Umbilical cord (tissue), 2 donors: ENCODE data around the gene TRIM63. TPM values are rescaled to one million over a fixed set of nuclear protein-coding genes. Genes with fewer than 3 reads are reported as not detected.

Experiments used
- DNase-seq: peaks from one replicate; pipeline ENCODE4 v3.0.0-alpha.2; 2015; ENCODE audit warnings: low spot score
- total RNA-seq: library from RNA; depleted of rRNA; stranded (reverse); fragments of >200 nt; gene quantifications from one replicate; pipeline ENCODE4 v1.2.3, GENCODE V29; 2014; ENCODE audit warnings: low replicate concordance; ENCODE audit not compliant: insufficient read depth

Gene TRIM63
- total RNA-seq, 1 donor from 2014 or later, result 0.96 TPM

DNA sequence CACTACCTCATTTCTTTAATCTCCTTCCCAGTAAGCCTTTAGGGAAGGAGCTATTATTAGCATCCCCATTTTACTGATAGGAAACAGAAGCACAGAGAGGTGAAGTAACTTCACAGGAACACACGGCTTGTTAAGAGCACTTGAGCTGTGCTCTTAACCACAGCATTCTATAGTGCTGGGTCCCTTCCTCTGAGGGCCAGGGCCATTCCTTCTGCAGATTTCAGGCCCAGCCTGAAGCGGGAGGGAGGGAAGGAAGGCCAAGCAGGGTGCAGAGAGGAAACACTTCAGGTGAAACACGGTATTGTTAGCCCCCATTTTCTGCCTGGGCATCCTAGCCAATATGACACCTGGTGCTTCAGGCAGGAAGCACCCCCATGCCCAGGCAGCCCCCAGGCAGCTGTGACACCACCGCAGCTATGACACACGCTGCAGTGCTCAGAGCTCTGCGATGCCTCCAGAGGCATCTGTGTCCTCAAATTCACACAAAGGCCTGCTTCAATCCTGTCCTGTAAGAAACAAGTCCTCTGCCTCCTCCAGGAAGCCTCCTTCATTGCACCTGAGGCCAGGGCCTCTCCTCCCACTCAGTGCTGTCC is 50.4 kb downstream of the TRIM63 start:
- no peak for DNase-seq

DNA sequence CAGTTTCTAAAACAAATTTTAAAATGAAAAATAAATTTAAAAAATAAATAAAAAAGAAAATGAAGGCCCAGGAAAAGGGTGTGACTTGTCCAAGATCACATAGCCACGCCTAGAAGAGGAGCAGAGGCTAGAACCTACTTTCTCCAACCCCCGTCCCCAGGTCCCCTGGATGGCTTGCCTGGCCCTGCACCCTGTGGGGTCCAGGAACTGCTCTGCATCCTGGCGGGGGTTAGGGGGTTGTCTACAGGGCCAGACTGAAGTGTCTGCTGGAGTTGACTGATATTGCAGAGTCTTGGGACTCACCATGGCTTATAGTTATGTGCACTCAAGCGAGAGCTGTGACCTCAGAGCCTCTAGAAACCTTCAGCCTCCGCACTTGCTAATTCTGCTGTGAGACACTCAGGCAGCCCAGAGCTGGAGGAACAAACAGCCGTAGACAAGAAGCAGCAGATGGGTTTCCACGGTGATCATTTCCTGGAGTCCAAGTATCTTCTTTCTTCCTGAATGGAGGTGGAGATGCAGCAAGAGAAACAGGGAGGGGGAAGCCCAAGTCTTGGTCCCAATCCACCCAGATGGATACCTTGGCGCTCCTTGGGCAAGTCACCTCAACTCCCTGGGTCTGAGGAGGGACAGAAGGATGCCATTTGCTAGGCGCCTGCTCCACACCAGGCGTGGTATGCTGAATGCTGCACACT is 51.0 kb downstream of the TRIM63 start:
- DNase-seq, result no peak

DNA sequence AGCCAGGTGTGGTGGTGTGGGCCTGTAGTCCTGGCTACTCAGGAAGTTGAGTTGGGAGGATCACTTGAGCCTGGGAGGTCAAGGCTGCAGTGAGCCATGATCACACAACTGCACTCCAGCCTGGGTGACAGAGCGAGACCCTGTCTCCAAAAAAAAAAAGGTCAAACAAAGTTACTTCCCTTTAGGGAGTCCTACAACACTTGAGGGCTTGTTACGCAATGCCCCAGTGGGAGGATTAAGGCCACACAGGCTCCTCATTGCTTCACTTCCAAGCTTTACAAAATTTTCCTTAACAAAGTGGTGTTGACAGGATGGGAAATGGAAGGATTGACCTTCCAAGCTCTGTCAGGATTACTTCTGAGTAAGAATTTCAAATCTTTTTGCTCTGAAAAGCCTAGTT is 52.1 kb downstream of the TRIM63 start:
- peak; percentile 82 for DNase-seq

DNA sequence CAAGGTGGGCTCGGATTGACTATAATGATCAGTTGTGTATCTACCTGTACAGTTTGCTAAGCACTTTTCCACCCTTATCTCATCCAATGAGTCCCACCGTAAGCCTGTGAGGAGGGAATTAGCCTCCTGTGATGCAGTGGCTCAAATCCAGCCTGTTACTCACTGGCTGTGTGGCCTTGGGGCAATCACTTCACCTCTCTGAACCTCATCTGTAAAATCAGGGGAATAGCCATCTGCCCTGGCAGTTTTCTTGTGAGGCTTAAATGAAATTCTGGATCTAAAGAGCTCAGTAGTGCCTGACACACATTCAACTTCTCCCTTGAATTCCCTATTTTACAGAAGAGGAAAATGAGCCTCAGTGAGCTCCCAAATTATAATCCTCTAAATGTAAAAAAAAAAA is 53.3 kb downstream of the TRIM63 start:
- no peak for DNase-seq

DNA sequence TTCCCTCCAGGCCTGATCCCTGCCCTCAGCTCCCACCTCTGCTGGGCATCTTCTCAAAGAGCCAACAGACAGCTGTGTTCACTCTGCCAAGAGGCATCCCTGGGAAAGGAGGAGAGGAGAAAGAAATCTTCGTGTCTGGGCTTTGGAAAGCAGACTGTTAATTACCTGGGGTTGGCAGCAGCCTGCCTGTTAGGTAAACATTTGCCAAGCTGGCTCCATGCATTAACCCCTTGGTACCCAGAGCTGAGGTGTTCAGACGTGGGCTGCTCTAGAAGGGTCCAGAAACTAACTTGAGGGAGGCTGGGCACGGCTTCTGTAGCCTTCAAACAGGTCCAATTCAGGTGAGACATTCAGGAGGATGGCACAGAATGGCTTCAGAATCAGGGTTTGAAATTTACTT is 54.6 kb downstream of the TRIM63 start:
- no peak for DNase-seq

DNA sequence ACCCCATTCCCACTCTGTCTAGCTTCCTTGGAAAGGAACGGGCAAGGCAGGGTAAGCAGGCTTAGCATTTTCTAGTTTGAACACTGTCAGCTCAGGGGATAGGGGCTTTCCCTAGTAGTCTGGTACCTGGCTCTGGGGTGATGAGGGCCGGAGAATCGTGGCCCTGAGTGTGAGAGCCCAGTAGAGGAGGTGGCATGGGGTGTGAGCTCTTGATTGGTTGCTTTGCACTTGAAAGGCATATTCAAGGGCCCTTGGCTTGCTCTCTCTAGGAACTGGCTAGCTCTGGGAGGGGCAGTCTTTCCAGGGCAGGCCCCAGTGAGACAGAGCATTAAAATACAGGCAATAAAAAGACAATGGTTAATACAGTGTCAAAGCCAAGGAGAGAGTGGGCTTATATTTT is 56.6 kb downstream of the TRIM63 start:
- DNase-seq, result no peak

DNA sequence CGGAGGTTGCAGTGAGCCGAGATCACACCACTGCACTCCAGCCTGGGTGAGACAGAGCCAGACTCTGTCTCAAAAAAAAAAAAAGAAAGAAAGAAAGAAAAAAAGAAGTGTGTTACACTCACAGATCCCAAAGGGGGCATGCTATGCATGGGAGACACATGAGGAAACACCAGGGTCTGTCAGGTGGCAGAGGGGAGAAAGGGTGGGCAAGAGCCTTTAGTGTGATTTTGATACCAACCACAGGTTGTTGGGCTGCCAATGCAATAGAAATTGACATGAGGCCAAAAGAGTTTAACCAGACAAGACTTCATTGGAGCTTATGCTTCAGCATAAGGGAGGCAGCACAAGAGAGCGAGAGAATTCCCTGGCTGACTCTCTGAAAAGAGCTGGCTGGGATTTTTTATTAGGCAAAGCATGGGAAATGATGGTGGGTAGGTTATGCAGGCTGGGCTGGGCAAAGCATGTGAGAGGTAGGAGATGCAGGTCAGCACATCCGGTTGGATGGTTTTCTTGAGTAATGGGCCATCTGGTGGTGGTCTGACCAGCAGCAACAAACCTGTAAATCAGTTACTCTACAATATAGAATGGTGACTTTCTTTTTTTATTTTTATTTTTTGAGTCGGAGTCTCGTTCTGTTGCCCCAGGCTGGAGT is 57.5 kb downstream of the TRIM63 start:
- peak; percentile 38 for DNase-seq

DNA sequence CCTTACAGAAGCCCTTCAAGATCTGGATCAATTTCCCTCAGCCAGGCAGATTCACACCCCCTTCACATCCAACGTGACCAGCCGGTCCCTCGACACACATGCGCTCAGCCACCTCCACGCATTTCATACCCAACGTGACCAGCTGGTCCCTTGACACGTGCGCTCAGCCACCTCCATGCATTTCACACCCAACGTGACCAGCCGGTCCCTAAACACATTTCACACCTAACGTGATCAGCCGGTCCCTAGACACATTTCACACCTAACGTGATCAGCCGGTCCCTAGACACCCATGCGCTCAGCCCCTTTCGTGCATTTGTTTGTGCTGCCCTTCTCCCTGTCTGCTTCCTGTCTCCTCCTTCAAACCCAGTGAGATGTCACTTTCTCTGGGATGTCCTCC is 60.7 kb downstream of the TRIM63 start:
- DNase-seq, result no peak

DNA sequence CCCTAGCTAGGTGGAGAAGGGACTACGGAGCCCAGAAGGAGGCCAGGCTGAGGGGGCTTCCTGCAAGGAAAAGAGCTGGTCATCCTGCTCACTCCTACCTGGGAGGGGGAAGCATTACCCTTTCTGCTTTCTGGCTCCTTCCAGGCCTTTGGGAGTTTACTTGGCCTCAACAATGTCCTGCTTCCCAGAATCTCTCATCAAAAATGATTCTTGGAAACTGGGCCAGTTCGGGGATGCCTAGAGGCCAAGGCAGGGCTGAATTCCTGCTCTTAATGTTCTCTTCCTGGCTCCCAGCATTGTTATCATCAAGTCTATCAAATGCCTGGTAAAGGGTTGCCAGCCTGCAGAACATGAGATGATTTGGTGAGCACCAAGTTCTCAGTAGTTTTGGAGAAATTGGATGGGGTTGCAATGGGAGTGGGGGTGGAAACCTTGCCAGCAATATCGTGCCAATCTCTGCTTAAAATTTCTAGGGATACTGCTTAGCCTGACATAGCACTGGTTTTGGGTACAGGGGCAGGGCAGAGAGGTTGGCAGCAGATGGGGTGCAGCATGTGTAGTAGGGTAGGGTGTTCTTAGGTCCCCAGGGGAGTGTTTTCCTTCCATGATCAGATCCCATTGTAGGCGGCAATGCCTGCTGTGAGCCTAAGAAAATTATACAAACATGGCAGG is 61.9 kb downstream of the TRIM63 start:
- DNase-seq, result no peak

DNA sequence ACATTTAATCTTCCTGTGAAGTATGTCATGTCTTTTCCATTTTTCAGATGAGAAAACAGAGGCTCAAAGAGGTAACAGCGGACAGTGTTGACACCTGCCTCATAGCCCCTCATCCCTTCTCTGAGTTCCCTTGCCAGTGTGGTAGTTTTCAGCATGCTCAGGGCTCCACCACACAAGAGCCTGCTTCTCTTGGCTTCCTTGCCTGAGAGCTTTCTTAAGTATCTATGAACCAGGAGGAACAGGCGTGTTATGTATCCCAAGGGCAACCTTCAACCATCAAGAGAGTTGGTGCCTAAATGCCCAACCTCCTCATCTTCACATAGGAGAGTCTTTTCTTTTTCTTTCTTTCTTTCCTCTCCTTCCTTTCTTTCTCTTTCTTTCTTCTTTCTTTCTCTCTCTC is 63.7 kb downstream of the TRIM63 start:
- DNase-seq, result no peak

DNA sequence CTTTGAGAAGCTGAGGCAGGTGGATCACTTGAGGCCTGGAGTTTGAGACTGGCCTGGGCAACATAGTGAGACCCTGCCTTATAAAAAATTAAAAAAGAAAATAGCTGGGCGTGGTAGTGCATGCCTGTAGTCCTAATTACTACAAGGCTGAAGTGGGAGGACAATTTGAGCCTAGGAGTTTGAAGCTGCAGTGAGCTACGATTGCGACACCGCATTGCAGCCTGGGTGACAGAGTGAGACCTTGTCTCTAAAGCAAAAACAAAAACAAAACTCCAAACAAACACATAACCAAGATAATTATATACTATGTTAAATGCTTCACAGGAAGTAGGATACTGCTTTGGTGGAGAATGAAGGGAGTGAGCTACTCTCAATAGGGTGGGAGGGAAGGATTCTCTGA is 64.2 kb downstream of the TRIM63 start:
- DNase-seq, result no peak

Other genes with a start within 250 kb of the TRIM63 start
- 41.4 TPM for gene MTFR1L, start 247.7 kb downstream of the TRIM63 start, total RNA-seq
- 1.4 TPM for gene AUNIP, start 208.2 kb downstream of the TRIM63 start, total RNA-seq
- 9.6 TPM for gene PAQR7, start 191.9 kb downstream of the TRIM63 start, total RNA-seq
- 32.5 TPM for gene STMN1, start 161.2 kb downstream of the TRIM63 start, total RNA-seq
- 5.1 TPM for gene PAFAH2, start 69.6 kb downstream of the TRIM63 start, total RNA-seq
- gene EXTL1, start 45.9 kb downstream of the TRIM63 start, total RNA-seq, result 0.48 TPM
- gene SLC30A2, start 21.5 kb downstream of the TRIM63 start, total RNA-seq, result 1.2 TPM
- gene PDIK1L, start 44.2 kb upstream of the TRIM63 start, total RNA-seq, result 14.9 TPM
- gene FAM110D, start 91.4 kb upstream of the TRIM63 start, total RNA-seq, result 0.72 TPM
- gene C1orf232, start 101.3 kb upstream of the TRIM63 start, total RNA-seq, result not detected
- gene ZNF593, start 102.3 kb upstream of the TRIM63 start, total RNA-seq, result not detected
- gene ZNF593OS, start 104.2 kb upstream of the TRIM63 start, total RNA-seq, result not detected
- gene CNKSR1, start 109.9 kb upstream of the TRIM63 start, total RNA-seq, result not detected
- 1.7 TPM for gene CATSPER4, start 123.0 kb upstream of the TRIM63 start, total RNA-seq
- 1.7 TPM for gene CEP85, start 166.6 kb upstream of the TRIM63 start, total RNA-seq
- gene SH3BGRL3, start 212.5 kb upstream of the TRIM63 start, total RNA-seq, result 12.5 TPM
- gene UBXN11, start 239.0 kb upstream of the TRIM63 start, total RNA-seq, result 8.2 TPM